ENCODE results near the gene CCDC59.

GRCh38 chr12:82359115-82359478 lies 910 bp upstream of the CCDC59 start:
- TF ChIP-seq CTCF (IDR thresholded peaks at IDR 0.05) = no peak
- TF ChIP-seq FOXM1 (IDR thresholded peaks at IDR 0.05; ENCODE audit: low read depth) = no peak
- TF ChIP-seq GABPA (IDR thresholded peaks at IDR 0.05; ENCODE audit: low read depth) = no peak
- no peak for TF ChIP-seq USF2 (IDR thresholded peaks at IDR 0.05; ENCODE audit: borderline replicate concordance, low read depth, low read length)
- no peak for TF ChIP-seq POLR2AphosphoS5 (IDR thresholded peaks at IDR 0.05; ENCODE audit: low read depth, low read length)
- no peak for TF ChIP-seq SMC3 (IDR thresholded peaks at IDR 0.05; ENCODE audit: low read depth, low read length)
- no peak for TF ChIP-seq RCOR1 (IDR thresholded peaks at IDR 0.05; ENCODE audit: low read length)
- no peak for TF ChIP-seq JUND (IDR thresholded peaks at IDR 0.05)
- TF ChIP-seq MAX (IDR thresholded peaks at IDR 0.05; ENCODE audit: low read depth) = no peak
- TF ChIP-seq RFX5 (IDR thresholded peaks at IDR 0.05; ENCODE audit: low read length) = no peak
- TF ChIP-seq EP300 (IDR thresholded peaks at IDR 0.05; ENCODE audit: borderline replicate concordance in 1 of 2, low read depth in 1 of 2, low read length in 1 of 2) = no peak
- TF ChIP-seq TEAD4 (IDR thresholded peaks at IDR 0.05; ENCODE audit: borderline replicate concordance, insufficient read depth) = no peak
- TF ChIP-seq RAD21 (IDR thresholded peaks at IDR 0.05; ENCODE audit: low read length) = no peak
- TF ChIP-seq MXI1 (IDR thresholded peaks at IDR 0.05; ENCODE audit: low read depth, low read length) = no peak
